Fibroblast of peridontal ligament (primary cell): Measurements from ENCODE around the gene ACER2.
"Not testable (repeated sequence)": the region's sequence is repeated elsewhere in the genome, so short reads cannot be mapped to it uniquely, and the experiment has no call there.

Experiments used
- DNase-seq: peaks from one replicate; pipeline ENCODE4 v3.0.0-alpha.2; 2010; ENCODE audit errors: extremely low read depth

The ACER2 gene

GRCh38 chr9:19409401-19410194 is 789 bp downstream of the ACER2 start:
- no peak for DNase-seq

GRCh38 chr9:19410195-19410503 is 1.3 kb downstream of the ACER2 start:
- no peak for DNase-seq

- DNase-seq: no peak
Observed at GRCh38 chr9:19410594-19410993, 1.8 kb downstream of the ACER2 start.

DNA sequence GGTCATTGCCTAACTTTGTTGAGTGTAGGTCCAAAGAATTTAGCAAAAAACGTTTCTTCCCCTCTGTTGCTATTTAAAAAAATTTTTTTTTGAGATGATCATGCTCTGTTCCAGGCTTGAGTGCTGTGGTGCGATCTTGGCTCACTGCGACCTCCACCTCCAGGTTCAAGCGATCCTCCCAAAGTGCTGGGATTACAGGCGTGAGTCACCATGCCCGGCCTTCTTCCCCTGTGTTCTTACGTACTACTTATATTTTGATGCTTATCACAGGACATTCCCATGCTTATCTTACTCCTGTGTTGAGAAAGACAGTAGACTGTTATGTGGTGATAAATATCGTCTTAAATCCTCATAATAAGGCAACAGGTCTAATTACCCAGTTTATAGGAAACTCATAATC is 2.5 kb downstream of the ACER2 start:
- no peak for DNase-seq

DNA sequence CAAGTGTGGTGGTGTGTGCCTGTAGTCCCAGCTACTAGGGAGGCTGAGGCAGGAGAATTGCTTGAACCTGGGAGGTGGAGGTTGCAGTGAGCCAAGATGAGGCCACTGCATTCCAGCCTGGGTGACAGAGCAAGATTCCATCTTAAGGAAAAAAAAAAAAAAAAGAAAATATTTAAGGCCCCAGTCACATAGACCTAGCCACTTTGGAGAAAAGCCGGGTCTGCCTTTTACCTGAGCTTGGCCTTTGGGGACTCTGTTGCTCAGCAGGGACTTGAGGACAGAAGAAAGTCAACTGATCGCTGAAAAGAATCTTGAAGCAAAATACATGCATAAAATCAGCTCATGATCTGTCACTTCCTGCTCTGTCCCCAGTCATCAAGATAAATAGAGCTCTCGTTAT is 4.6 kb downstream of the ACER2 start:
- DNase-seq: not testable (repeated sequence)

GRCh38 chr9:19416143-19416542 is 7.3 kb downstream of the ACER2 start:
- DNase-seq: peak; percentile 55

DNA sequence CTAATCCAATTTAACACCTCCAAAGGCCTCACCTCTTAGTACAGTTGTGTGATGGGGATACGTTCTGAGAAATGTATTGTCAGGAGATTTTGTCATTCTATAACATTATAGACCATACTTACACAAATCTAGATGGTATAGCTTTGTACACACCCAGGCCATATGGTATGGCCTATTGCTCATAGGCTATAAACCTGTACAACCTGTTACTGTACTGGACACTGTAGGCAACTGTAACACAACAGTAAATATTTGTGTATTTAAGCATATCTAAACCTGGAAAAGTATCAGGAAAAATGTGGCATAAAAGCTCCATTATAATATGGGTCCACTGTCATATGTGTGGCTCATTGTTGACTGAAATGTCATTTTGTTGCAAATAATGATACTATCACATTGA is 12.1 kb downstream of the ACER2 start:
- DNase-seq: no peak

DNA sequence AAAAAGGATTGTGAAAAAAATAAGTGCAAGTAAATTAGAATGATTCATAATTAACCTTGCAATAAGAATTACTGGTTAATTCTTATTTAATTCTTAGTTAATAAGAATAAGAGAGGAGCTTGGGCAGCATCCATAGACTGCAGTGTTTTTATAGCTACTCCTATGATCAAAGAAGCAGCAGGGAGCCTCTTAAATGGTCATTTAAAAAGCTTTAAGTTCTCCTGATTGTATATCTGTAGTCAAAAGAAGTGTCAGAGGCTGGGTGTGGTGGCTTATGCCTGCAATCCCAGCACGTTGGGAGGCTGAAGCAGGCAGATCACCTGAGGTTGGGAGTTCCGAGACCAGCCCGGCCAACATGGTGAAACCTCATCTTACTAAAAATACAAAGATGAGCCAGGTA is 14.4 kb downstream of the ACER2 start:
- no peak for DNase-seq

DNA sequence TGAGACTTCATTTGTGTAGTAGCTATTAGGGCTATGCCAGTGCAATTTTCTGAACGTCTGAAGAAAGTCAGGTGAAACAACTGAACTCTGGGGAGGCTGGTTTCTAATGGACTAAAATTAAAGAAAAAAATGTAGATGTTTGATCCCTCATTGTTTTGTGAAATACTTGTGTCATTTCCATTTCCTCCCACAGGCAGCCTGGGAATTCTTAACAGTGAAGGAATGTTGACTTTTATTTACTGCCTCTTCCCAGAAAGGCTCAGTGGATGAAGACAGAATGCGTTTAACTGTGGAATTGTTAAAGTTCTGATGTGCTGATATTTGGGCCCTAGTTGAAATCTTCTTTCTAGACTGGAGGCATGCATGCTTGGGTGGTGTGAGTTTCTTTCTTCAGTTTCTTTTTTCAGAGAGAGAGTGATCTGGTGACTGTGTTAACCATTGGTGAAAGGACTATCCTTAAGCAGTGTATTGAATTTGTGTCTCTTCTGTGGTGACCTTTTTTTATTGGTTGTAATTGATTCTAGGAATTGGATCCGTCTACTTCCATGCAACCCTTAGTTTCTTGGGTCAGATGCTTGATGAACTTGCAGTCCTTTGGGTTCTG is 15.5 kb downstream of the ACER2 start:
- no peak for DNase-seq

DNA sequence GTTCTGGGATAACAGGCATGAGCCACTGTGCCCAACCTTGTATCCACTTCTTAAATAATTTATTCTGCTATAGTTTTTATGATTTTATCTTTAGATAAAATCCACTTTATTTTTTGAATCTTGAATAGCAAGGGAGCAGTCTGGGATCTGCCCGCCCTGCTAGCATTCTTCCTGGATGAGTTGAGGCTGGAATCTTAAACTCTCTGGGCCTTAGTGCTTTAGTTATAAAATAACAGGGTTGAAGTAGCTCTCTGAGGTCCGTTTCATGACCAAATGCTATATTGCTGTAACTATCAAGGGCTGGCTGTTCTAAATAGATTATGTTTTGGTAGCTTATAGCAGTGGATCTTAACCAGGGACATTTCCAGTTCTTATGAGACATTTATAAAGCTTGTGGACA is 20.8 kb downstream of the ACER2 start:
- DNase-seq: no peak

DNA sequence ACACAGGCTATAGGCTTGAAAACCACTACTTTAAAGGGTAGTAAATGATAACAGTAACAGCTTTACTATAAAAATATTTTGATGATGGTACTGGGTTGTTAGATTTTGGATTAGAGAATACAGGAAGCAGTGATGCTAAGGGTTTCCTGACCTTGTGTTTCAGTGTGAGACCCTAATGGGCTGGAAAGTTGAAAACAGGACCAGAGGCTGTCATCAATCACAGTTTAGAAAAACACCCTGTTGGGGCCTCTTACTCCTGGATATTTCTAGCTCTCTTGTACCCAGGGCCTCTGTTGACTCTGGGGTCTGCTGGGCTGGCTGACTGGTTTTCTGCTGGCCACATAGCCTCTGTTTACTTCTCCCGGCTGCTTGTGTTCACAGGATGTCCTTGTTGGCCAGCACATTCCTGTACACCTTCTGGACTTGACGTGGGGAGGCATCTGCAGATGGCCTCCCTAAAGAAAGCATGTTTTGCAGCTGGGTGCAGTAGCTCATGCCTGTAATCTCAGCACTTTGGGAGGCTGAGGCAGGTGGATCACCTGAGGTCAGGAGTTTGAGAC is 21.5 kb downstream of the ACER2 start:
- DNase-seq: no peak

DNA sequence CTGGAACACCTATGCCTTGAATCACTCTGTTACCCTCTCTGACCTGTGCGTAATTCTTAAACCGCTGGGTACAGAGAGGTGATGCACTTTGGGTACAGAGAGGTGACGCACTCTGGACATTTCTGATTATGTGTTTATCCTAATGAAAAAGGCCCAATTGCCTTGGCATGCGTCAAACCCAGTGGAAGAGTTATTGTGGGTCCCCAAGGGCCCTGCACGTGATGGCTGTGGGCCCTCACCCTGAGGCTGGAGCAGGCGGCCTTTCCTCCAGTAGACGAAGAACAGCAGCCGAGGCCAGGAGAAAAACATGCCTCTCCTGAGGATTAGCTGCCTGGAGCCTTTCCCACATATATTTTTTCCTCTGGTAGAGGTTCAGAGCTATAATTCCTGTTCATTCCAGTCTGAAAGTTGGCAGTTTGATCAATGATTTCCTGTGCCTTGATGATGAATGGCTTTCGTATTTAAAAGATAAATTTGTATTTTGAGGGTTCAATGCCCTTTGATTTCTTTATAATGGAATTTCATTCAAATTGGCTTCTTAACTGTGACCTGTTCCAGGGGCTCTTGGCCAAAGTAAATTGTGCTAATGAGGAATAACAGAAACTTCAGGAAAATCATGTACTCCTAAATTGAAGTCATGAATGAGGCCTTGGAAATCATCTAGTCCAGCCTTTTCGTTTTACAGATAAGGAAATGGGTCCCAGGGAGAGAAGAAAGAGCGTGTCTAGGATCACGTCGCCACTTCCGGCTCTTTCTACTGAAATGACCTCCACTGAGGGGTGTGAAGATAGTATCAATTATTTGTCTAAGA is 22.8 kb downstream of the ACER2 start:
- DNase-seq: peak; percentile 43

GRCh38 chr9:19432473-19432872 is 23.7 kb downstream of the ACER2 start:
- DNase-seq: no peak

DNA sequence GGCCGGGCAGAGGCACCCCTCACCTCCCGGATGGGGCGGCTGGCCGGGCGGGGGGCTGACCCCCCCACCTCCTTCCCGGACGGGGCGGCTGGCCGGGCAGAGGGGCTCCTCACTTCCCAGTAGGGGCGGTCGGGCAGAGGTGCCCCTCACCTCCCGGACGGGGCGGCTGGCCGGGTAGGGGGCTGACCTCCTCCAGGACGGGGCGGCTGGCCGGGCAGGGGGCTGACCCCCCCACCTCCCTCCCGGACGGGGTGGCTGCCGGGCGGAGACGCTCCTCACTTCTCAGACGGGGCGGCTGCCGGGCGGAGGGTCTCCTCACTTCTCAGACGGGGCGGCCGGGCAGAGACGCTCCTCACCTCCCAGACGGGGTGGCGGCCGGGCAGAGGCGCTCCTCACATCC is 24.9 kb downstream of the ACER2 start:
- DNase-seq: not testable (repeated sequence)

DNA sequence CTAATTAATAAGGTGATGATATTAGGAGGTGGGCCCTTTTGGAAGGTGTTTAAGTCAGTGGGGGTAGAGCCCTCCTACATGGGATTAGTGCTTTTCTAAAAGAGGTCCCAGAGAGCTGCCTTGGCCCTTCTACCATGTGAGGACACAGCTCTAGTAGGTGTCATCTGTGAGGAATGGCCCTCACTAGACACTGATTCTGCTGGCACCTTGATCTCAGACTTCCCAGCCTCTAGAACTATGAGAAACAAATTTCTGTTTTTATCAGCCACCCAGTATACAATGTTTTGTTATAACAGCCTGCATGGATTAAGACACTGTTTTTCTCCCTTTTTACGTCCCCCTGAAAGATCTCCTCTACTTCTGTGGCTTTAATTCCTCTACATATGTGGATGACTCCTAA is 31.6 kb downstream of the ACER2 start:
- no peak for DNase-seq

DNA sequence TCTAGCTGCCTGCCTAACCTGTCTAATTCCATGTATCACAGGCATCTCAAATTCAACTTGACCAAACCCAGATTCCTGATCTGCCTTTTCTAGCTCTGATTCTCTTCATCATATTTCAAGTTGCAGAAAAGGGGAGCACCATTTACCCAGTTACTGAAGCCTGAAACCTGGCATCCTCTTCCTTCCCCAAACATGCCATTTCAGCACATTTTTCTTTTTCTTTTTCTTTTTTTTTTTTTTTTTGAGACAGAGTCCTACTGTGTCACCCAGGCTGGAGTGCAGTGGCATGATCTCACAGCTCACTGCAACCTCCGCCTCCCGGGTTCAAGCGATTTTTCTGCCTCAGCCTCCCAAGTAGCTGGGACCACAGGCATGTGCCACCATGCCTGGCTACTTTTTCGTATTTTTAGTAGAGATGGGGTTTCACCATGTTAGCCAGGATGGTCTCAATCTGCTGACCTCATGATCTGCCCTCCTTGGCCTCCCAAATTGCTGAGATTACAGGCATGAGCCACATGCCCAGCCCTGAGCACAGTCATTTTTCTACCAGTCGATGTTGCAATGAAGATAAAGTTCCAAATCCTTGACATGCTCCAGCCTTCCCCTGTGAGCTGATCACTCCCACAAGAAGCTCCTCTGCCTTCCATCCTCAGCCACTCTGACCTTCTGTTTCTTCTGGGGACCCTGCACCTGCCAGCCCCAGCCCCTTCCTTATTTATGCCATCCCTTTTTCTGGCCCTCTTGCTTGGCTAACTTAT is 32.2 kb downstream of the ACER2 start:
- peak; percentile 58 for DNase-seq

GRCh38 chr9:19441730-19442129 is 32.9 kb downstream of the ACER2 start:
- peak; percentile 51 for DNase-seq

DNA sequence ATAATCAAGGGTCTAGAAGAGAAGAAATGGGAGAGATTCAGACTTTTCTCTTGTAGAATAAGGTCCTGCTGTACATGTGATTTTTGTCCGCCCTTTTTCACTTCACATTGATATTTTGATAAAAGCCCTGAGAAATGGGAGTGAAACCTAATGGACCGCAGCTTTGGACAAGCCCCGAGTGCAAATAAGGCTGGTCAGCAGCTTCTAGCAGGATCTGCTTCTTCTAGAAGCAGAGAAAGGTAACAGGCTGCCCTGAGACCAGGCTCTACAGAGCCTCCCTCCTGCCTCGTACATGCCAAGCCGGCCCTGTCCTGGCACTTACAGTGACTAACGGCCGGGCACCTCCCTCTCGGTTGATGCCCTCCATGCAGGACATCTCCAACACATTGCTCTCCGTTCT is 33.4 kb downstream of the ACER2 start:
- no peak for DNase-seq

GRCh38 chr9:19445452-19445851 is 36.6 kb downstream of the ACER2 start:
- no peak for DNase-seq

GRCh38 chr9:19446361-19446861 is 37.6 kb downstream of the ACER2 start:
- no peak for DNase-seq

DNA sequence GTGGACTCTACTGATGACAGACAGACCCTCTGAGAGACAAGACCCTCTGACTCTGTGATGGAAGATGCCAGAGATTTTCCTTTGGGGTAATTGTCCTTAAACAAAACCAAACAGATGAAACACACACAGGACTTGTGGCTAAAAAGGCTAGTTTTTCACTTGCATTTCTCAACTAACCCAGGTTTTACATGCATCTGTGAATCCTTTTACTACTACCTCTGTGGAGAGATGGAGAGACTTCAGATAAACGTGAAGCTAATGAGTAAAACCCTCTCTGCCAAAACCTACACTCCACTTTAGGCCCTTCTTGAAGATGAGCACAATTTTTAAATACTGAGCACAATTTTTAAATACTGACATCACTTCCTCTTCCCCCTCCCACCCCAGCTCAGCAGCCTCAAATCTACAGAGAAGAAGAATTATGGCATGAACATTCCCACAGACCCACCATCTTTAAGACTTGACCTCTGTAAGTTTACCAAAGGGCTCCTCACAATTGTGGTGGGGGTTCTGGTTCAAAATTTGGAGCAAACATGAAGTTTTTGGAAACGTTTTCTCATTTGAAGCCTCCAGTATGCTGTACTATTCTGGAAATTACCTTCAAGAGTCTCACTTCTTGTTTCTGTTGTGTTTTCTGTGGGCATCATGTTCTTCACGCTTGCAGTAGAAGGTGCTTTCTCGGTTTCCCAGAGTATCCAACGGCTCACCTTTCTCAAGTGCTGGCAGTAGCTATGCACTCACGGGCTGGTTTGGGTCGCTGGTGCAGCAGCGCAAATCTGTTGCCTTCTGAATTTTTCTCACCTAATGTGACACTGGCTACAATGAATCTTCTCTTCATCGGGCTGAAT is 42.7 kb downstream of the ACER2 start:
- DNase-seq: no peak
